Hepatic stellate cell (primary cell): ENCODE results near the gene DCAF7.

Source experiments
- DNase-seq: peaks from one replicate; pipeline ENCODE4 v3.0.0; 2011; ENCODE audit warnings: low spot score

The DCAF7 gene

GRCh38 chr17:63525190-63525946 is 24.9 kb upstream of the DCAF7 start:
- DNase-seq, result no peak

- no peak for DNase-seq
Observed at GRCh38 chr17:63526861-63527260, 23.4 kb upstream of the DCAF7 start.

- DNase-seq, result no peak
Observed at GRCh38 chr17:63528183-63528582, 22.1 kb upstream of the DCAF7 start.

- DNase-seq, result no peak
Observed at GRCh38 chr17:63529711-63530556, 20.3 kb upstream of the DCAF7 start.

- DNase-seq, result no peak
Observed at GRCh38 chr17:63530557-63531021, 19.7 kb upstream of the DCAF7 start.

GRCh38 chr17:63531022-63531965 is 19.0 kb upstream of the DCAF7 start:
- DNase-seq, result no peak

- no peak for DNase-seq
Observed at GRCh38 chr17:63533433-63534077, 16.7 kb upstream of the DCAF7 start.

- no peak for DNase-seq
Observed at GRCh38 chr17:63534078-63534570, 16.2 kb upstream of the DCAF7 start.

GRCh38 chr17:63534816-63535455 is 15.3 kb upstream of the DCAF7 start:
- no peak for DNase-seq

GRCh38 chr17:63535640-63536039 is 14.6 kb upstream of the DCAF7 start:
- no peak for DNase-seq

- DNase-seq, result no peak
Observed at GRCh38 chr17:63537001-63537400, 13.3 kb upstream of the DCAF7 start.

GRCh38 chr17:63537991-63538692 is 12.1 kb upstream of the DCAF7 start:
- no peak for DNase-seq

GRCh38 chr17:63538693-63539595 is 11.3 kb upstream of the DCAF7 start:
- DNase-seq, result no peak

GRCh38 chr17:63540590-63540989 is 9.7 kb upstream of the DCAF7 start:
- DNase-seq, result no peak

- no peak for DNase-seq
Observed at GRCh38 chr17:63542218-63542545, 8.1 kb upstream of the DCAF7 start.

- peak; percentile 3 for DNase-seq
Observed at GRCh38 chr17:63542942-63543821, 7.1 kb upstream of the DCAF7 start.

- DNase-seq, result peak; percentile 2
Observed at GRCh38 chr17:63543822-63544420, 6.4 kb upstream of the DCAF7 start.
